T-helper 2 cell treated with Interferon-gamma antibody and Interleukin-4, amounts not matched to agents 100 ng/mL and 5 ng/mL, for 36 hours (primary cell): ENCODE data around the gene PLA2G2A. TPM values are rescaled to one million over a fixed set of nuclear protein-coding genes. Genes with fewer than 3 reads are reported as not detected.

ENCODE experiments used
- intact Hi-C: fragments of 100-400 bp; cut with micrococcal nuclease; formaldehyde crosslinking; loops from one replicate; pipeline ENCODE4 v1.15.1; 2023
- total RNA-seq: library from RNA; stranded (reverse); gene quantifications from 2 replicates; pipeline ENCODE4 v1.2.3, GENCODE V29; 2022

The PLA2G2A gene
- total RNA-seq, 1 donor from 2014 or later: not detected

DNA sequence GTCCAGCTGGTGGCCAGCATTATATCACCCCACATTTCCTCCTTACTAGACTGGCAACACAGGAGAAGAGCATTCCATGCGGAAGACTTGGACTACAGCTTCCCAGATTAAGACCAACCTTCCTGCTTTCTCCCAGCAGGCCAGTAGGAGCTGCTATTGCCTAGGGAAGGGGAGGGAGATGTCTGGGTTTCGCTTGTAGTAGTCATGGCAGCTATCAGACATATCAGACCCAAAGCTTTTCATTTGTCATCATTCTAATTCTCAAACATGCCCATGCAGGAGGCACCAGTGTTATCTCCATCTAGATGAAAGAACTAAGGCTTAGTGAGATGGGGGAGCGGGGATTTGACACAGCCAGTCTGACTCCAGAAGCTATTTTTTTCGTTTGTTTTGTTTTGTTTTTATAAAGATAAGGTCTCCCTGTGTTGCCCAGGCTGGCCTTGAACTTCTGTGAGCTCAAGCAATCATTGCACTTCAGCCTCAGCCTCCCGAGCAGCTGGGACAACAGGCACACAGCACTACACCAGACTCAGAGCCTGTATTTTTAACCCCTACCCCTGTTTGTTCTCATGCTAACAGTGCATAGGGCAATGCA lies 4.5 kb downstream of the PLA2G2A start:
- intact Hi-C loops: loop anchor here (2.0 kb wide), 1 partner anchor 178 kb away; no protein-coding TSS in a partner anchor

DNA sequence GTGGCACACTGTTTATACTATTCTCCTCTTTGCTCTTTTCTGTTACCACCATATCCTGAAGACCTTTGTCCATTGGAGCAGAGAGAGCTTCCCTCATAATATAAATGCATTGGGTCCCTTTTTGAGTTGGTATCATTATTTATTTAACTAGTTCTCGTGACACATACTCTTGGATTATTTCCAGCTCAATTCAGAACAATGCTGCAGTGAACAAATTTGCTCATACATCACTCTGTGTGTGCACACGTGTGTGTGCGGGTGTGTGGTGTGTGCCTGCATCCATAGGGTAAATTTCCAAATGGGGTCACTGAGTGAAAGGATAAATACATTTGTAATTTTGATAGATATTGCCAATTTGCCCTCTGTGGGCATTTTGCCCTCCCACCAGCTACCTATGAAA lies 5.8 kb downstream of the PLA2G2A start:
- intact Hi-C loops: loop anchor here (2.0 kb wide), 1 partner anchor 179 kb away; no protein-coding TSS in a partner anchor

DNA sequence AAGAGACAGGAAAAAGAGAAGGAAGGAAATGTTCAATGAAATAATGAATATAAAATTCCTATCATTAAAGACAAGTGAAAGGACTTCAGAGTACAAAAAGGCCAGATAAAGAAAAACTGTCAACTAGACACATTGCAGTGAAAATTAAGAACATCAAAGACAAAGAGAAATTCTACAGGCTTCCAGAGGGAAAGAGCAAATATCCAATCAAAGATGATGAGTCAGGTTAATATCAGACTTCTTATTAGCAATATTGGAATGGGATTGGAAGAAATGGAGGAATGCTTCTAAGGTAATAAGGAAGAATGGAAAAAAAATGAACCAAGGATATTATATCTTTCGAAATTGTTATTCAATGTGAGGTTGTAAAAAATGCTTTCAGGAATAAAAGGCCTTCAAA lies 7.8 kb downstream of the PLA2G2A start:
- intact Hi-C loops: no loop called here

DNA sequence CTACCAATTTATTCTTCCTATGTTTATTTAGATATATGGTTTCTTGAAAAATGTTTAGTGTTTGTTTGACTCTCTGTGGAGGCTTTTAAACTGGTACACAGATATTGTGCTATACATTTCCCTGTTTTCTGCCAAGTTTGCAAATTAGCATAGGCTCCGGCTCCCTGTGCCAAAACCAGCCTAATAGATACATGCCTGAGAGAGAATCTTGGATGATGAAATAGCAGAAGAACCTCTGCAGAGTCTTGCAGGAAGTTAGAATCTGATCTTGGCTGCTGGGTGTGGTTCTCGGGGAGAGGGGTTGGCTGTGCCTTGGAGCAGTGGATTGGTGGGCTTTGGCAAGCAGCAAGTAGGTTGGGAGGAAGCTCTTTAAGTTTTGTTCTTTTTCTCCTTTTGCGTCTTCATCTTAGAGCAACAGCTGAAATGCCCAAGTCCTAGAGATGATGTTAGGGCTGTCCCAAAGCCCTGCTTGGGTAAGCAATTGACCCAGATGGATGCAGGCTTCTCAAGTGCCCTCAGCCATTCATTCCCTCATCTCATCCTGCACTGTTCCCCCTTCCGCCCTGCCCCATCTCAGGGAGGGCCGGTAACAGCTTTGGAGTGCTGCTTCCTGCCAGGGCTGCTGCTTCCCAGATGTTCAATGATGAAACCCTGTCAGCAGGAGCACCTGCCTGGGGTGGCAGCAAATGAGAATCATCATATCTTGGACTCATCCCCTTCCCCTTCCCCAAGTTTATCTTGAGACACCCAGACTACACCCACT lies 9.3 kb downstream of the PLA2G2A start:
- intact Hi-C loops: no loop called here

DNA sequence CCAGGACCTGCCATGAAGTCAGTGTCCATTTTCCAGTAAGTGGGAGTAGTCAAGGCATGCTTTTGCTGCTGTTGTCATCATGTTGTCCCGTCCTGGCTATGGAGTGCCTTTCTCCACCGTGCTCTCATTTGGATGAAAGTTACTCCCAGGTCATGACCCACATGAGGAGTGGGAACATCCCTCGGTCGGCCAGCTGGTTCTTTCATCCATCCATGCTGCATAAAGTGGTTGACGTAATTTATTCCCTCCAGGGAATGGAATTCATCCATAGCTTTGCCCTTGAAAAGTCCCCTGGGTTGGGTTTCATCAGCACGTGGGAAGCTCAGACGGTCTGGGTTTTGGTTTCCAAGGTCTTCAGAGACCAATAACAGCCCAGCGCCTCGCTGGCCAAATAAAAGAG lies 11.6 kb downstream of the PLA2G2A start:
- intact Hi-C loops: no loop called here

DNA sequence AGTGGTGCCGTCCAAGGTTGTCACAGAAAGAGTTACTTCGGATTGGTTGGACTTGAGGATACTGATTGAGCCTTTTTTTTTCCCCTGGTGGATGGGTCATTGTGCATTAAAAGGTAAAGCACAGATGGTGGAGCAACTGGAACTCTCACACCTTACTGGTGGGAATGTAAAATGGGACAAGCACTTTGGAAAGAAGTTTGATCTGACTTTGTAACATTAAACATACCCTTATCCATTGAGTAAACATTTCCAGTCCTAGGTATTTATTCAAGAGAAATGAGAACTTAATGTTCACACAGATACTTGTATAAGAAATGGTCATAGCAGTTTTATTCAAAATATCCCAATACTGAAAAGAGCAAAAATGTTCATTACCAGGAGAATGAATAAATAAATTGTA lies 14.9 kb downstream of the PLA2G2A start:
- intact Hi-C loops: no loop called here

DNA sequence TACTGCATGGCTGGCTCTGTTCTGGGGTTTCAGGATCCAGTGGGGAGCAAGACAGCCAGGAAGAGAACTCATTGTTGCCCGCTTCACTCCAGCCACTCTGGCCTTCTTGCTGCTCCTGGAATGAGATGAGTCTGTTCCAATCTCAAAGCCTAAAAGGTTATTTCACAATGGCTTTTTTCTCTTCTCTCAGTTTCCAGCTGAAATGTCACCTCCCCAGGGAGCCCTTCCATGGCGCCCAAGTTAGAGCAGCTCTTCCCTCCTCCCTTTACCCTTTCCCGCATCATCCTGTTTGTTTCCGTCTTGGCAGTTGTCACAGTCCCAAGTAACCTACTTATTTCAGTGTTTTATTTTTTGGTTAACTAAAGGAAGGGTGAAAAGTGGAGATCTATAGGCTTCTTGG lies 15.8 kb downstream of the PLA2G2A start:
- intact Hi-C loops: no loop called here

DNA sequence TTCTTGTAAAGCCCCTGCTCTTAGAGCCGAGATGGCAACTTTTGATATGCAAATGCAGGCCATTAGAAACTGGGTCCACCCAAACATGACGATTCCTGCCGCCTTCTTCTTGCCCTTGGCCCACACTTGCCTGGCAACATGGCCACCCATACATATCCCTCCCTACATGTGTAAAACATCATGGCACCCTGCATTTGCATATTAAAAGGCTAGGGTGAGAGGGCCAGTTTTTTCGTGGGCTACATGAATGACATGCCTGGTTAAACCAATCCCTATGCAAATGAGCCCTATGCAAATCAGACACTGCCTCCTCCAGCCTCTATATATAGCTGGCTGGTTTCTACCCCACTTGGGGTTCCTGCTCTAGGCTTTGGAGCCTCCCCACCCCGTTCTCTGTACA lies 18.8 kb downstream of the PLA2G2A start:
- intact Hi-C loops: no loop called here

DNA sequence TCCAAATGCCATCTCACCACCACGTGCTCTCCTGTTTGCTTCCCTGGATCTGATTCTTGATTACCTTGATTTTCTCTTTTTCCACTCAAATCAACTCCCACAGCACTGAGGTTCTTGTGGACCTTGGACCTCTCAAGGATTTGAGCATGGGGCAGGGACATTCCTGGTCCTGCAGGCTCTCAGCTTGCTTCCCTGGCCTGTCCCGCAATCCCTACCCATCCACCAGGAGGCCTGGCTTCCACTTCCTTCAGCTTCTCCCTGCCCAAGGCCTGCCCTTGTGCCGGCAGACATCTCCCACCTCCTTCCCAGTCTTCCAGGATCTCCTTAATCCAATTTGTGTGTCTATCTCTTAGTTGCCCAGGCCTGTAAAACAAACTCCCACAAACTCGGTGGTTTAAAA lies 21.6 kb downstream of the PLA2G2A start:
- intact Hi-C loops: no loop called here

DNA sequence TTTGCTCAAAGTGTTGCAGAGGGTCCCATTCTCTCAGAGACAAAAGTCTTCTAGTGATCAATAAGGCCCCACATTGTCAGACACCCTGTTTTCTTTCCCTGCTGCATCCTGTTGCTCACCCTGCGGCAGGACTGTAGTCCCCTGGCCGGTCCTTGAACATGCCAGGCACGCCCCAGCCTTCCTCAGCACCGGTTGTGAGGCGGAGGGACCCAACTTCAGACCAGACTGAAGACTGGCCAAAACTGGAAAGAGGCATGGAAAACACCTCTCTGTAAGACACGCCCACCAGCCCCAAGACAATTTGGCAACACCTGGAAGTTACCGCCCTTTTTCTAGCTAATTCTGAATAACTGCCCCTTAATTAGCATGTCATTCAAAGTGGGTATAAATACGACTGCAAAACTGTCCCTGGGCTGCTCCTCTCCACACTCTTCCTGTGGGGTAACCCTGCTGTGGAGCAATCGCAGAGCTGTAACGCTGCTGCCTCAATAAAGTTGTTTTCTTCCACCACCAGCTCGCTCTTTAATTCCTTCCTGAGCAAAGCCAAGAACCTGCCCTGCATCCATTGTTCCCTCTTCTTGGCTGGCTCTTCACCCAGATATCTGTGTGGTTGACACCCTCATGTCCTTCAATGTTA lies 23.8 kb downstream of the PLA2G2A start:
- intact Hi-C loops: no loop called here

DNA sequence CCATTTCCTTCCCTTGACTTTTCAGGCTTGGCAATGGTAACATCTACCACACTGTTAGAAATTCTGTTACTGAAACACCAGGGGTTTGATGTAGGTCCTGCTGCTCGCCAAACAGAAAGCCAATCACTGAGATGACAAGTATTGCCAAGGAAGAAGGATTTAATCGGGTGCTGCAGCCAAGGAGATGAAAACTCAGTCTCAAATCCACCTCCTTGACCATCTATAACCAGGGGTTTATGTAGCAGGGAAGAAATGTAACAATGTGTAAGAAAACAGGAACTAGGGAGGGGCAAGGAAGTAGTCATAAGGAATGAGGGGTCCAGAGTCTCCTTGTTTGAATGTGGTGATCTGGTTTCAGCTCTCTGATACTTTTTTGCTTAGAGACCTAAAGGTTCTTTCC lies 25.4 kb downstream of the PLA2G2A start:
- intact Hi-C loops: no loop called here

DNA sequence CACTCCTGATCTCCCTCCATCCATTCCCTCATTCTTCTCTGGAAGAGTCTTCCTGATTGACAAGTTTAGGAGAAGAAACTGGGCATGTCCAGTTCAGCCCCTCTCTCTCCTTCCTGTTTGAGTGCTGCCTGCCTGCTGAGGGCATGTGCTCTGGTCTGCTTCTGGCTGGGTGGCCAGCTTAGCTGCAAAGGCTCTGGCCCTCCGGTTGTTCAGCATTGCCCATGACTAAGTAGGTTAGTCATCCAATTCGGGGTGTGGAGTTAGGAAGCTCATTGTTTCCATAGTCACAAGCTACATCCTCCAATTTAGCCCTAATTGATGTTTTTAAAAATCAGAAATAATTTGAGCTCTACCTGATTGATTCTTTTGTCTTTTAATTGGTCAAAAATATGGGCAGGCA lies 30.4 kb downstream of the PLA2G2A start:
- intact Hi-C loops: no loop called here

DNA sequence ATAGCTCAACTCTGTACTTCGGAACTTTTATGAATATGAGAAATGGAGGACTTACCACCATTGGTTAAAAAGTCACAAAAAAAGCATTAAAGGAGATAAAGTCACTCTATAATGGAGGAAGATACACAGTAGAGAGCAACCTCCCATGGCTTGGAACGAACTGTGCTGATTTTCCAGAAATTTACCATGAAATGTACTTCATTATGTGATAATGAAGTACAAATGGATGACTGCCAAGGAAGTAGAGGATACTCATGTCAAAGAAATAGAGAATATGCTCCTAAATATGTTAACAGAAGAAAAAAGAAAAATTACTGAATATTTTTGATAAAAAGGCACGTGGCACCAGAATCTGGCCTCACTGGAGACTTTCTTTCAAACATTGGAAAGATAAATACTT lies 32.4 kb downstream of the PLA2G2A start:
- intact Hi-C loops: no loop called here

DNA sequence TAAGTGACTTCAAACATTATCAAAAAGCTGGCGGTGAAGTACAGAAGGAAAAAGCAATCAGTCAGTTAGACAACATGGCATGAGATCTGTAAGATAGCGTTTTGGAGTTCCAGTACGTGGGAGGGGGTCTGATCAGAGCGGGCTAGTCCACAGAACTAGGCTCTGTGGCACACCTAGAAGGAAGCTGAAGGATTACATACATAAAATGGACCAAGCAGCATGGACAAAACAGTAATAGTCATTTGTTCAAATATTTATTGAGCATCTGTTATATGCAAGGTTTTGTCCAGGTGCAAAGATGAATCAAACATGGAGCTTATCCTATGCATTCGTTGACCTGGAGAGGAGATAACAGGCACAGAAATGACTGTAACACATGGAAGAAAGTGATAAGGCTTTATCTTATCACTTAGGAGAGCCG lies 33.1 kb downstream of the PLA2G2A start:
- intact Hi-C loops: no loop called here

DNA sequence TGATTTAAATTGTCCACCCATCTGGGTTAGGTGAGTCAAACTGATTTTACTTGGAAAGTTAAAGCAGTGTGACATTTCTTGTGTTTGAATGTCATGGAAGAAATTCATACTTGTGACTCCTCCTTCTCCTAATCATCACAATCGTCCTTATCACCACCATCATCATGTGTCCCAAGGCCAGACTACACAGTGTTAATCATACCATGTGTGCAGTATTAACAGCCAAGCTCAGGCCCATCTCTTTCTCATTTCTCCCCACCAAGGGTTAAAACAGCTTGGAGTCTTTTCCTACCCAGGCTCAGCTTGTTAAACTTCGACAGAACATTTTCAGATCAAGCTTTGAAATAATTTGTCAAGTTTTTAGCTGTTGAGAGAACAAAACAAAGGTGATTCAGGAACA lies 33.5 kb downstream of the PLA2G2A start:
- intact Hi-C loops: no loop called here

DNA sequence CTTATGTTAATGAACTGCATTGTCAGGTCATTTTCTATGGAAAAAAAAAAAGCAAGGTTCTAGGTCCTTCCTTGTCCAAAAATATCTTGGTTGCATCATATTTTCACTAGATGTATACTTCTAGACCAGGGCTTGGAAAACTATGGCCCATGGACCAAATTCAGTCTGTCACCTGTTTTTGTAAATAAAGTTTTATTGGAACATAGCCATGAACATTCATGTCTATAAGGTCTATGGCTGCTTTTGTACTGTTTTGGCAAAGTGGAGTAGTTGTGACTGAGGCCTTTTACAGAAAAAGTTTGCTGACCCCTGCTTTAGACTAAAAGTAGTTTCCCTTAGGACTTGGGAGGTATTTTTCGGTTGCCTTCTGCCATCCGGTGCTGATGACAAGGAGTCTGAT lies 36.8 kb downstream of the PLA2G2A start:
- intact Hi-C loops: no loop called here

DNA sequence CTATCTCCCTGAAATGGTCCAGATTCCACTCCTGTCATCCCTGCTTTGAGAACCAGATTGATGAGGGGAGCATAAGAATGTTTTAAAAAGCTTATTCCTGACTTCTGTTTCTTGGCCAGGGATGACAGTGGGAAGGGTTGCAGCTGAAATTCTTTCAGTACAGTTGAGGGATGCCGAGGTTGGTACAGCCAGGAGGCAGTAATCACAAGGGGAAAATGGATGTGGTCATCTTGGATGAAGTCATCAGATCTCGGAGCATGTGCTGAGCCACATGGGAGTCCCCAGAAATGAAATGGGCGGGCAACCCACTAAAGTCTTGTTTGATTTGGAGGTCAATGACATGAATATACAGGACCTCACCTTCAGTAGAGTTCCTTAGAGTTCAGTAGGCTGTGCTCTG lies 37.3 kb downstream of the PLA2G2A start:
- intact Hi-C loops: no loop called here

DNA sequence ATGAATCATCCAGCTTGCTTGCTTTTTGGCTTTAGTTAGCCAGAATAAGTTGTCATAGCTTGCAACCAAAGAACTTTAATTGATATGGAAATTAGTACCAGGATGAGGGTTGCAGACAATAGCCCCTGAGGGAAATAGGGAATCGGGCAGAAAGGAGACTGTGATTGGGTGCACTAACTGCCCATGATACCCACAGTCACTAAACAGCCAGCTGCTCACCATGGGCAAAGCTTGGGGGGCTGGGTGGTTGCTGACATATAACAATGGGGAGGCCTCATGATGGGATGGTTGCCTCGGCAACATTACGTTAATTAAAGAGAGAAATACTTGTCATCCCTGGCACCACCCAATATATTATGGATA lies 38.2 kb downstream of the PLA2G2A start:
- intact Hi-C loops: no loop called here

DNA sequence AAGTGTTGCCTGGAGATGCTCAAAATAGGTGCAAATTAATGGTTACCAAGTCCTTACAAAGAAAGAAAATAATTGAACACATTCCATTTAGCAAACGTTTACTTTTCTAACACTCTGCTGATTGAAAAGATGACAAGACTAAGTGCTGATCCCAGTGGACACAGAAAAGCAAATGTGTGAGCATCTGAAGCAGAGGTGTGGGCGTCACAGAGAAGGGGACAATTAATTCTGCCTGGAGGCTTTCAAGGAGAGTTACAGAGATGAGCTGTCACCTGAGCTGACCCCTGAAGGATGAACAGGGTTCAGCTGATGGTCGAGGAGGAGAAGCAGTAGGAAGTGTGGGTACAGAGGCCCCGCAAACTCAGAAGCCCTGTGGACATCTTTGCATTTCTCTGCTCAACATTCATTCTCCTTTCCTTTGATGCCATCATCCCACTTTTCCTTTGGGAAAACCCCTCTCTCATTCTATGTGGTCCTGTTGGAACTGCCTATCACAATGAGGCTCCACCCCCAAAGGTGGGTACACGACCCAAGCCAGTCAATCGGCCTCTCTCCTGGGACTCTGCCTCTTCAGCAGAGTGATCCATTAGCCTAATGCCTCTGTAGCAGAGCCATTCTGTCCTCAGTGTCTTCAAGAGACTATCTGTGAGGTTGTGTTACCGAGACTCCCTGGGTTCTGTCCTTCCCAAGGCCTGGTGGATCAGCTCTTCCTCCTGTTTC lies 38.8 kb downstream of the PLA2G2A start:
- intact Hi-C loops: no loop called here

DNA sequence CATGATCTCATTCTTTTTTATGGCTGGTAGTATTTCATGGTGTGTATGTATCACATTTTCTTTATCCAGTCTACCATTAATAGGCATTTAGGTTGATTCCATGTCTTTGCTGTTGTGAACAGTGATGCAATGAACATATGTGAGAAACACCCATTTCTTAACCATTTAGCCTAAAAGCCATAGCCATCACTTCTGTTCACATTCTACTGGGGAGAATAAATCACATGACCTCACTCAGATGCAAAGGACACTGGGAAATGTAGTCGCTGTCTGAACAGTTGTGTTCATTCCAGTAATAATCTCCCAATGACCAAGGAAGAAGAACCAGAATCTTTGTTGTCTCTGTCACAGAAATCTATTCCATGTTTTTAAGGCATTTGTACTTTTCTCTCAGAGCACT lies 40.9 kb downstream of the PLA2G2A start:
- intact Hi-C loops: no loop called here

DNA sequence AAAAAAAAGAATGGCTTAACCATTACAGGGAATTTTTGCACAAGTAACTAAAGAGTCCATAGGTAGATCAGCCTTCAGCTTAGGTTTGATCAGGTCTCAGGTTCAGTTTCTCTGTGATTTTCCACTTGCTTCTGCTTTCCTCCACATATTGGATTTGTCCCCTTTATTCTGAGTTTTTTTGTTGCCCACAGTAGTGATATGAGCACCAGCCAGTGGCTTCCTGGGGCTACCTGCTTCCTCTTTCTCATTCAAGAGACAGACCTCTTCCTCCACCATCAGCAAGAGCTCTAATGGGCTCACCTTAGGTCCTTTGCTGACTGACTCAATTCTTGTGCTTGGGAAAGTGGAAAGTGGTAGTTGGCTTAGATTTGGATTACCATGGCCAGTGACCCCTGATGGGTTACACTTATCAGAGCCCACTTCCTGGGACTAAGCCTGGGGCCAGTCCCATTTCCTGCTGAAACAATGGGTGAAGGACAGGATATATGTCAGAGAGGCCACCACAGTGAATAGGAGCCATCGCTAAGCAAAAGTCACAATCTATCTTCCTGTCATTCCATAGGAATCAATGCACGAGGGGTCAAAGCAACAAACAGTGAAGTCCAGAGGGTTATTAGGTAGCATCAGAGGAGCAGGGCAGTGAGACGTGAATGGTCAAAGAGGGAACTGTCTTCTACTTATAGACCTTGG lies 43.2 kb downstream of the PLA2G2A start:
- intact Hi-C loops: no loop called here

DNA sequence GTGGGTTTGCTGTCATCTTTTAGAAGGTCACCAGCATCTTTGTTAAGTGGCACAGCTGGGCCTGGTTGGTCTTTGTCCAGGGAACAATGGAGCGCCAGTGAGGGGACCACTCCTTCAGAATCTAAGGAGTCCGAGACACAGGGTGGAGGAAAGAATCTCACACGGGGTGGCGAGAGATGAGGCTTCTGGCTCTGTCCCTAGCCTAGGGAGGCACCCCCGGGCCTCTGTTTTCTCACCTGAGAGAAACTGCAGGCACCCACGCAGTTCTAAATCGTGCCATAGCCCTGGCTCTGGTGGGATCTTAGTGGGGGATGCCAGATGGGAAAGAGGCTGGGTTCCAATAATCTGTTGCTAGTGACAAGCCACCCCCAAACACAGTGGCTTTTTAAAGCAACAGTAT lies 45.1 kb downstream of the PLA2G2A start:
- intact Hi-C loops: no loop called here
